CD4-positive, alpha-beta T cell (primary cell): ENCODE data around the gene PPP2R3A. TPM values are rescaled to one million over a fixed set of nuclear protein-coding genes. Genes with fewer than 3 reads are reported as not detected.

Experiments used
- ATAC-seq: fragments of 200-7000 bp; cut with Tn5 transposase; one replicate; pipeline ENCODE4 v1.10.0; 2022; ENCODE audit warnings: mild to moderate bottlenecking; ENCODE audit not compliant: poor library complexity
- CTCF ChIA-PET: fragments of 350-600 bp; sonication (Branson Sonifier 250); formaldehyde crosslinking; loops from one replicate; lab custom pipeline; 2021; ENCODE audit warnings: antibody characterized with exemption, inconsistent platforms; lab: Charles Lee
- POLR2A ChIA-PET: fragments of 350-600 bp; sonication (Branson Sonifier 250); formaldehyde crosslinking; loops from one replicate; lab custom pipeline; 2021; ENCODE audit warnings: antibody characterized with exemption, inconsistent platforms; lab: Charles Lee
- DNase-seq, 14 experiments: peaks; one replicate each; pipeline ENCODE4 v3.0.0-alpha.2; 2013 to 2020; ENCODE audit warnings: mixed read lengths in 2 of 14
- H3K27ac ChIP-seq, 2 donors: one replicate each; pipeline versions ENCODE4 v1.5.1 to v1.7.0; 2013; ENCODE audit warnings: low read length in 2 of 2, low read depth in 1 of 2, mild to moderate bottlenecking in 1 of 2
- H3K27me3 ChIP-seq, 2 experiments: 1 replicate in 1 of 2; 2 replicates in 1 of 2; pipeline versions ENCODE4 v1.6.1 to v1.7.0; 2013; ENCODE audit warnings: low read length in 2 of 2, control low read depth in 1 of 2, mild to moderate bottlenecking in 1 of 2, moderate library complexity in 1 of 2; ENCODE audit not compliant: insufficient read depth in 2 of 2, control insufficient read depth in 1 of 2
- H3K36me3 ChIP-seq: one replicate; pipeline ENCODE4 v1.6.1; 2013; ENCODE audit warnings: low read length, control low read depth; ENCODE audit not compliant: insufficient read depth
- H3K4me1 ChIP-seq: one replicate; pipeline ENCODE4 v1.6.1; 2013; ENCODE audit warnings: low read length, control low read depth; ENCODE audit not compliant: insufficient read depth
- H3K4me3 ChIP-seq: one replicate; pipeline ENCODE4 v1.5.1; 2013; ENCODE audit warnings: mild to moderate bottlenecking, low read length, moderate library complexity
- H3K9me3 ChIP-seq, 2 experiments: 1 replicate in 1 of 2; 2 replicates in 1 of 2; pipeline versions ENCODE4 v1.6.1 to v1.7.0; 2013; ENCODE audit warnings: low read length in 2 of 2, mild to moderate bottlenecking in 2 of 2, control low read depth in 1 of 2, moderate library complexity in 1 of 2; ENCODE audit not compliant: control insufficient read depth in 1 of 2, insufficient read depth in 1 of 2
- H3K27ac Mint-ChIP-seq: one replicate; pipeline ENCODE4 v1.8.0; 2020; ENCODE audit warnings: mixed read lengths
- H3K27me3 Mint-ChIP-seq: one replicate; pipeline ENCODE4 v1.8.0; 2021; ENCODE audit warnings: mixed read lengths
- H3K36me3 Mint-ChIP-seq: one replicate; pipeline ENCODE4 v1.8.0; 2021; ENCODE audit warnings: low read depth, mixed read lengths
- H3K4me1 Mint-ChIP-seq: one replicate; pipeline ENCODE4 v1.8.0; 2021; ENCODE audit warnings: low read depth, mixed read lengths
- H3K4me3 Mint-ChIP-seq: one replicate; pipeline ENCODE4 v1.8.0; 2020; ENCODE audit warnings: mild to moderate bottlenecking, mixed read lengths
- H3K9me3 Mint-ChIP-seq: one replicate; pipeline ENCODE4 v1.8.0; 2020; ENCODE audit warnings: mixed read lengths
- intact Hi-C, 2 experiments: fragments of 100-400 bp; cut with DNase I in 1 of 2; cut with micrococcal nuclease in 1 of 2; formaldehyde crosslinking; loops; one replicate each; pipeline versions ENCODE4 v1.15.1 to v1.9.0; 2023 to 2025; cut with DNase I, micrococcal nuclease
- polyA plus RNA-seq, 2 donors: library from polyadenylated mRNA; unstranded; fragments of 120-200 nt; gene quantifications; one replicate each; pipeline ENCODE4 v1.2.1, GENCODE V29; 2013
- total RNA-seq, 174 experiments: library from RNA in 2 of 174; stranded (reverse) in 2 of 174; gene quantifications; one replicate each; pipeline ENCODE4 v1.2.3 and lab custom pipeline; 2021 to 2026
- TF ChIP-seq, protein P1 (sequence below): fragments of 200-600 bp; IDR thresholded peaks from one replicate; pipeline ENCODE4 v1.8.0; 2022; ENCODE audit warnings: antibody characterized with exemption, mild to moderate bottlenecking

Gene PPP2R3A, protein sequence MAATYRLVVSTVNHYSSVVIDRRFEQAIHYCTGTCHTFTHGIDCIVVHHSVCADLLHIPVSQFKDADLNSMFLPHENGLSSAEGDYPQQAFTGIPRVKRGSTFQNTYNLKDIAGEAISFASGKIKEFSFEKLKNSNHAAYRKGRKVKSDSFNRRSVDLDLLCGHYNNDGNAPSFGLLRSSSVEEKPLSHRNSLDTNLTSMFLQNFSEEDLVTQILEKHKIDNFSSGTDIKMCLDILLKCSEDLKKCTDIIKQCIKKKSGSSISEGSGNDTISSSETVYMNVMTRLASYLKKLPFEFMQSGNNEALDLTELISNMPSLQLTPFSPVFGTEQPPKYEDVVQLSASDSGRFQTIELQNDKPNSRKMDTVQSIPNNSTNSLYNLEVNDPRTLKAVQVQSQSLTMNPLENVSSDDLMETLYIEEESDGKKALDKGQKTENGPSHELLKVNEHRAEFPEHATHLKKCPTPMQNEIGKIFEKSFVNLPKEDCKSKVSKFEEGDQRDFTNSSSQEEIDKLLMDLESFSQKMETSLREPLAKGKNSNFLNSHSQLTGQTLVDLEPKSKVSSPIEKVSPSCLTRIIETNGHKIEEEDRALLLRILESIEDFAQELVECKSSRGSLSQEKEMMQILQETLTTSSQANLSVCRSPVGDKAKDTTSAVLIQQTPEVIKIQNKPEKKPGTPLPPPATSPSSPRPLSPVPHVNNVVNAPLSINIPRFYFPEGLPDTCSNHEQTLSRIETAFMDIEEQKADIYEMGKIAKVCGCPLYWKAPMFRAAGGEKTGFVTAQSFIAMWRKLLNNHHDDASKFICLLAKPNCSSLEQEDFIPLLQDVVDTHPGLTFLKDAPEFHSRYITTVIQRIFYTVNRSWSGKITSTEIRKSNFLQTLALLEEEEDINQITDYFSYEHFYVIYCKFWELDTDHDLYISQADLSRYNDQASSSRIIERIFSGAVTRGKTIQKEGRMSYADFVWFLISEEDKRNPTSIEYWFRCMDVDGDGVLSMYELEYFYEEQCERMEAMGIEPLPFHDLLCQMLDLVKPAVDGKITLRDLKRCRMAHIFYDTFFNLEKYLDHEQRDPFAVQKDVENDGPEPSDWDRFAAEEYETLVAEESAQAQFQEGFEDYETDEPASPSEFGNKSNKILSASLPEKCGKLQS (N-terminal part only)
- total RNA-seq: under 1 TPM; 0.14 to 0.31 TPM
- 0.35 TPM for polyA plus RNA-seq (2013, experiment 1 of 2)
- 1.4 TPM for polyA plus RNA-seq (2013, experiment 2 of 2)
- total RNA-seq (lab: John Stamatoyannopoulos, UW): 0.12 to 3.1 (median 0.94) reads per million in 172 experiments

DNA sequence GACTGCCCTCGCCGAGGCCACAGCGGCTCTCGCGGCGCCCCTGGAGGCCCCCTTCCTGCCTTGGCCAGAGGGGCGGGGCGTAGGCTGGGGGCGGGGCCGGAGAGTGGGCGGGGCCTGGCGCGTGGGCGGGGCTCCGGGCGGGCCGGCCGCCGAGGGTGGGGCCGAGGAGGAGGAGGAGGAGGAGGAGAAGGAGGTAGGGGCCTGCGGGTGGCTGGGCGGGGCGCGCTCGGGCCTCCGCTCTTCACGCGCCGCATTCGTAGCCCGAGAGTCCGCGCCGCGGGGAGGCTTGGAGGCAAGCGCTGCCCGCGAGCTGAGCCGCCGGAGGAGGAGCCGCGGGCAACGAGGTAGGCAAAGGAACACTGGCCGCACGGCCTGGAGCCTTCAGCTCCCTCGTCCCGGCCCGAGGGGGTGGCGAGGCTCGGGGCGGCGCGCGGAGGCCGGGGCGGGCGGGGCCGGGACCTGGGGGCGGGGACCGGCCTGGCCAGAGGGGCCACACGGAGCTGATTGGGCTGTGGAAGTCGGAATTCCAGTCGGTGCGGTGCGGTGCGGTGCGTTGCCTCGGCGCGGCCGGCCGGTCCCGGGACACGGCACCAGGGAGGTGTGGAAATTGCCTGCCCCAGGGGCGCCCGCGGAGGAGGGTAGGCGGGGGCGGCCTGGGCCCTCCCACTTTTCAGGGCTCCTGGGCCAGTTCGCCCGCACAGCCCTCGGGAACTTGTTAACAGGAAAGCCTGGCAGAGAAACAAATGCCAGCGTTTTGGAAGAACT is at the start of gene PPP2R3A:
TSS of gene PPP2R3A (plus strand) at position 223 of the 765 bp plus-strand sequence. CDS start 35,771 bp downstream, outside the sequence.
- Histone ChIP-seq H3K4me3 (peak within 1 kb of the TSS; percentile 64), H3K4me1 (peaks cover 12% of the 10 kb centered on the region), H3K27me3 (peaks cover 16 to 28% of the 10 kb centered on the region in 2 experiments), H3K36me3 (no peaks in the 10 kb centered on the region), H3K27ac (no peak within 1 kb of the TSS), H3K9me3 (peaks cover 5 to 12% of the 10 kb centered on the region in 2 experiments)
- ATAC-seq (peak; percentile 85), DNase-seq (peak; percentile 26 to 77 (median 54))
- Mint-ChIP-seq H3K27ac (peak within 1 kb of the TSS; percentile 43), H3K27me3 (peaks cover 47% of the 10 kb centered on the region), H3K4me3 (peak within 1 kb of the TSS; percentile 86), H3K4me1 (peaks cover 13% of the 10 kb centered on the region), H3K9me3 (peaks cover 9% of the 10 kb centered on the region), H3K36me3 (no peaks in the 10 kb centered on the region)
- POLR2A ChIA-PET: no interaction called here
- CTCF ChIA-PET: no interaction called here
- TF ChIP-seq, protein P1, sequence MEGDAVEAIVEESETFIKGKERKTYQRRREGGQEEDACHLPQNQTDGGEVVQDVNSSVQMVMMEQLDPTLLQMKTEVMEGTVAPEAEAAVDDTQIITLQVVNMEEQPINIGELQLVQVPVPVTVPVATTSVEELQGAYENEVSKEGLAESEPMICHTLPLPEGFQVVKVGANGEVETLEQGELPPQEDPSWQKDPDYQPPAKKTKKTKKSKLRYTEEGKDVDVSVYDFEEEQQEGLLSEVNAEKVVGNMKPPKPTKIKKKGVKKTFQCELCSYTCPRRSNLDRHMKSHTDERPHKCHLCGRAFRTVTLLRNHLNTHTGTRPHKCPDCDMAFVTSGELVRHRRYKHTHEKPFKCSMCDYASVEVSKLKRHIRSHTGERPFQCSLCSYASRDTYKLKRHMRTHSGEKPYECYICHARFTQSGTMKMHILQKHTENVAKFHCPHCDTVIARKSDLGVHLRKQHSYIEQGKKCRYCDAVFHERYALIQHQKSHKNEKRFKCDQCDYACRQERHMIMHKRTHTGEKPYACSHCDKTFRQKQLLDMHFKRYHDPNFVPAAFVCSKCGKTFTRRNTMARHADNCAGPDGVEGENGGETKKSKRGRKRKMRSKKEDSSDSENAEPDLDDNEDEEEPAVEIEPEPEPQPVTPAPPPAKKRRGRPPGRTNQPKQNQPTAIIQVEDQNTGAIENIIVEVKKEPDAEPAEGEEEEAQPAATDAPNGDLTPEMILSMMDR: no peak
- intact Hi-C loops: no loop called here

- ATAC-seq: no peak
- H3K9me3 ChIP-seq: no peaks in the 10 kb centered on the region
- peaks cover 0 to under 1% of the 10 kb centered on the region in 2 experiments for H3K27me3 ChIP-seq
- Mint-ChIP-seq H3K27ac (no peak overlapping the region), H3K4me1 (no peaks in the 10 kb centered on the region), H3K4me3 (no peak overlapping the region), H3K36me3 (no peaks in the 10 kb centered on the region), H3K9me3 (no peaks in the 10 kb centered on the region), H3K27me3 (peaks cover 17% of the 10 kb centered on the region)
- no peaks in the 10 kb centered on the region for H3K36me3 ChIP-seq
- TF ChIP-seq, protein P1: no peak
- ChIA-PET CTCF (no interaction called here), POLR2A (no interaction called here)
- no peak overlapping the region for H3K27ac ChIP-seq
- H3K4me3 ChIP-seq: no peak overlapping the region
- intact Hi-C loops: no loop called here
- DNase-seq: no peak
- H3K4me1 ChIP-seq: no peaks in the 10 kb centered on the region
These were observed 49.2 kb upstream of the PPP2R3A start for GRCh38 chr3:135916310-135916709.
